Measurements from ENCODE around the gene DNM2. TPM values are rescaled to one million over a fixed set of nuclear protein-coding genes. Genes with fewer than 3 reads are reported as not detected.
A peak's percentile ranks its signal among the peaks of the same experiment; 100 is the strongest.

The DNM2 gene
- total RNA-seq, 1 experiment from 2014 or later = 125 TPM

DNA sequence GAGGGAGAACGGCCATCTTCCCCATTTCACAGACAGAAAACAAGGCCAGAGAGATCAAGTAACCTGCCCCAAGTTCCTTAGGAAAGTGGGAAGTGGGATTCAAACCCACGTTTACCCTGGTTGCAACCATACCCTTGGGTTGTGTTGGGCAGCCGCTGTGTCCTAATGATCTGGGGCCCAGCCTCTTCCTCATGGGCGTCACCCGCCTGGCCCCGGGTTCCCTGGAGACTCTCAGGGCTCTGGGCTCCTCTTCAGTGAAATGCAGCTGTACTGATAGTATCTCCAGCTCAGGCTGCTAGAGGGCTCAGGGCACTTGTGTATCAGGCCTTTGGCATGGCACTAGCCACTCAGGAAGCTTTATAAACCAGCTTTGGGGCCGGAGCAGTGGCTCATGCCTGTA is 108.4 kb downstream of the DNM2 start:
- Histone ChIP-seq H3K4me3 (ENCODE audit: low read depth in 2 of 2, low read length in 2 of 2) (no peak overlapping the region), H3K27ac (ENCODE audit: low read length) (no peak overlapping the region), H3K27me3 (ENCODE audit: control insufficient read depth, insufficient read depth, low read length) (no peaks in the 10 kb centered on the region), H3K36me3 (ENCODE audit: control insufficient read depth, insufficient read depth, low read length) (no peaks in the 10 kb centered on the region), H3K9me3 (ENCODE audit: control insufficient read depth, insufficient read depth, low read depth, low read length) (no peaks in the 10 kb centered on the region), H3K4me1 (ENCODE audit: control insufficient read depth, insufficient read depth, low read length) (no peaks in the 10 kb centered on the region)
- TF ChIP-seq TCF7L2 (IDR thresholded peaks at IDR 0.05; ENCODE audit: low read depth, low read length) (no peak), POLR2AphosphoS5 (IDR thresholded peaks at IDR 0.05; ENCODE audit: low read depth, low read length) (no peak)
- TF ChIP-seq, protein P1, sequence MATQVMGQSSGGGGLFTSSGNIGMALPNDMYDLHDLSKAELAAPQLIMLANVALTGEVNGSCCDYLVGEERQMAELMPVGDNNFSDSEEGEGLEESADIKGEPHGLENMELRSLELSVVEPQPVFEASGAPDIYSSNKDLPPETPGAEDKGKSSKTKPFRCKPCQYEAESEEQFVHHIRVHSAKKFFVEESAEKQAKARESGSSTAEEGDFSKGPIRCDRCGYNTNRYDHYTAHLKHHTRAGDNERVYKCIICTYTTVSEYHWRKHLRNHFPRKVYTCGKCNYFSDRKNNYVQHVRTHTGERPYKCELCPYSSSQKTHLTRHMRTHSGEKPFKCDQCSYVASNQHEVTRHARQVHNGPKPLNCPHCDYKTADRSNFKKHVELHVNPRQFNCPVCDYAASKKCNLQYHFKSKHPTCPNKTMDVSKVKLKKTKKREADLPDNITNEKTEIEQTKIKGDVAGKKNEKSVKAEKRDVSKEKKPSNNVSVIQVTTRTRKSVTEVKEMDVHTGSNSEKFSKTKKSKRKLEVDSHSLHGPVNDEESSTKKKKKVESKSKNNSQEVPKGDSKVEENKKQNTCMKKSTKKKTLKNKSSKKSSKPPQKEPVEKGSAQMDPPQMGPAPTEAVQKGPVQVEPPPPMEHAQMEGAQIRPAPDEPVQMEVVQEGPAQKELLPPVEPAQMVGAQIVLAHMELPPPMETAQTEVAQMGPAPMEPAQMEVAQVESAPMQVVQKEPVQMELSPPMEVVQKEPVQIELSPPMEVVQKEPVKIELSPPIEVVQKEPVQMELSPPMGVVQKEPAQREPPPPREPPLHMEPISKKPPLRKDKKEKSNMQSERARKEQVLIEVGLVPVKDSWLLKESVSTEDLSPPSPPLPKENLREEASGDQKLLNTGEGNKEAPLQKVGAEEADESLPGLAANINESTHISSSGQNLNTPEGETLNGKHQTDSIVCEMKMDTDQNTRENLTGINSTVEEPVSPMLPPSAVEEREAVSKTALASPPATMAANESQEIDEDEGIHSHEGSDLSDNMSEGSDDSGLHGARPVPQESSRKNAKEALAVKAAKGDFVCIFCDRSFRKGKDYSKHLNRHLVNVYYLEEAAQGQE (IDR thresholded peaks at IDR 0.05; ENCODE audit: insufficient read depth in 1 of 2, low read depth in 2 of 2, low read length in 1 of 2) = no peak
- TSS peak; percentile 43 for BruUV-seq (replicated peaks)
- DNase-seq (ENCODE audit: low read depth, low spot score) (no peak), ATAC-seq (no peak)
- in situ Hi-C loops (cut with HindIII; ENCODE audit: low pct_unique_long_range_greater_than_20kb, low sequenced_read_pairs) (no loop called here), intact Hi-C loops (cut with micrococcal nuclease; ENCODE audit: unreplicated experiment) (no loop called here)
- CTCF ChIA-PET = no interaction called here
- POLR2A ChIA-PET = no interaction called here

DNA sequence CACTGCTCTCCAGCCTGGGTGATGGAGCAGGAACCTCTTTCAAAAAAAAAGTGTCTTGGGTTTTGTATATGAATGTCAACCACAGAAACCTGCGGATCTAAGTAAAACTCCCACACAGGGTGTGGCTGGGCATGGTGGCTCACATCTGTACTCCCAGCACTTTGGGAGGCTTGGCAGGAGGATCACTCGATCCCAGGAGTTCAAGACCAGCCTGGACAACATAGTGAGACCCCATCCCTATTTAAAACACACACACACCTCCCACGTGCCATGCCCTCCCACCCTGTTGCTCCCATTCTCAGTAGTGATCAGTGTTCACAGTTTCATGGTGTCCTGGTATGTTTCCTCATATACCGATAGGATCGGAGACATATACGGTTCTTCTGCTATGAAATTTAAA is 109.0 kb downstream of the DNM2 start:
- no peak overlapping the region for H3K4me3 ChIP-seq (ENCODE audit: low read depth in 2 of 2, low read length in 2 of 2)
- no peaks in the 10 kb centered on the region for H3K9me3 ChIP-seq (ENCODE audit: control insufficient read depth, insufficient read depth, low read depth, low read length)
- intact Hi-C loops (cut with micrococcal nuclease; ENCODE audit: unreplicated experiment) = no loop called here
- CTCF ChIA-PET = no interaction called here
- in situ Hi-C loops (cut with HindIII; ENCODE audit: low pct_unique_long_range_greater_than_20kb, low sequenced_read_pairs) = no loop called here
- TF ChIP-seq CTCF (IDR thresholded peaks at IDR 0.05) = no peak
- TF ChIP-seq POLR2AphosphoS5 (IDR thresholded peaks at IDR 0.05; ENCODE audit: low read depth, low read length) = no peak
- TF ChIP-seq, protein P1 (IDR thresholded peaks at IDR 0.05; ENCODE audit: insufficient read depth in 1 of 2, low read depth in 2 of 2, low read length in 1 of 2) = no peak
- no peak for TF ChIP-seq SIN3A (IDR thresholded peaks at IDR 0.05; ENCODE audit: borderline replicate concordance, insufficient read depth, low read depth, low read length)
- TF ChIP-seq TCF7L2 (IDR thresholded peaks at IDR 0.05; ENCODE audit: low read depth, low read length) = no peak
- DNase-seq (ENCODE audit: low read depth, low spot score) (no peak), ATAC-seq (no peak)
- no peak overlapping the region for H3K27ac ChIP-seq (ENCODE audit: low read length)
- BruUV-seq (replicated peaks) = no TSS peak
- H3K36me3 ChIP-seq (ENCODE audit: control insufficient read depth, insufficient read depth, low read length) = no peaks in the 10 kb centered on the region
- no peaks in the 10 kb centered on the region for H3K27me3 ChIP-seq (ENCODE audit: control insufficient read depth, insufficient read depth, low read length)
- POLR2A ChIA-PET = interaction anchor here (0.7 kb wide), 1 partner anchor 28 kb away, joined by 4 read pairs; no protein-coding TSS in a partner anchor
- H3K4me1 ChIP-seq (ENCODE audit: control insufficient read depth, insufficient read depth, low read length) = no peaks in the 10 kb centered on the region
